Urothelium cell line (cell line): Measurements from ENCODE around the gene TP53I13.

Experiments used
- DNase-seq: peaks from one replicate; pipeline ENCODE4 v3.0.0; 2011; ENCODE audit warnings: low spot score, mixed read lengths
- FAIRE-seq: peaks from 2 replicates; lab custom pipeline; 2011; peaks lifted over from hg19 to GRCh38; lab: Jason Lieb, UNC

TP53I13 gene

DNA sequence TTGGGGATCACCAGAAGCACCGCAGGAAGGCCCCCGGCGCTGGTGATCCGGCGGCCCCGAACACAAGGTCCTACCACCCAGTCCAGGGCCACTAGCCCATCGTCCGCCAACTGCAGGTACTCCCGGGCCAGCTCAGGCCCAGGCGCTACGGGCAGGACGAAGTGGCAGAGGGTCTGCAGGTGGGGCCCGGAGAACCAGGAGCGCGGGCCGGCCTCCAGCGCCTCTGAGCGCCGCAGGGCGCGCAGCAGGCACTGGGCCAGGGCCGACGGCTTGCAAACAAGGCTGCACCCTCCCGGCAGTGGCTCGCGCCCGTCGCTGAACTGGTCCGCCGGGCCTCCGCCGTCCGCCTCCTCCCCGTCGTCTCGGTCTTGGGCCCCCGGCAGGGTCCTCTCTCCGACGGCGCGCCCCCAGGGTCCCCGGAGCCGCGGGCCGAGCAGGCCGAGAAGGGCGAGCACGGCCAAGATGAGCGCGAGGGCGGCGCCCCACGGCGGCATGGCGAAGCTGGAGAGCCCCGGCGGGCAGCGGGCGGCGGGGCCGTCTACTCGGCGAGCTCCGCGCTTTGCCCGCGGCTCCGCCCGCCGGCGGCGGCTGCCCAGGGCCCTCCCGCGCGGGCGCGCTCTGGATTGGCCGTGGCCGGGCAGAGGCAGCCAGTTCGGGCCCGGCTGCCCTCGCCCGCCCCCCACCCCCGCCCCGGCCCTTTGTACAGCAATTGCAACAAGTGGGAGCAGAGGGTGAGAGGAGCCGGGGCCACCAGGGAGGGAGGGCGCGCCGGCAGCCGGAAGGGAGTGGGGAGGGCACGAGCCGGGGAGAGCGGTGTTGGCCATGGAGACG lies 1.8 kb upstream of the TP53I13 start, which contains the start of gene ABHD15:
Gene ABHD15 (minus strand): TSS at position 565 of the 831 bp plus-strand sequence. CDS start 71 bp downstream, at position 494.
- no peak for FAIRE-seq

DNA sequence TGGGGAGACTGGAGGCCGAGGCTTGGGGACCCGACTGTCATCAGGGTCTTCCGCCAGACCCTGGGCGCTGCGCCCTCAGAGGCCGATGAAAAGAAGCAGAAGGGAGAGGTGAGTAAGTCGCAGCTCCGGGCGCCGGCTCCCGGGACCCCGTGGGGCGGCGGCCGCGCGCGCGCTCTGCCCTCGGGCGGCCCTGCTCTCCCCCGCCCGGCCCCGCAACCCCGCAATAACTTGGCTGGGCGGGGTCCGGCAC lies 1.3 kb upstream of the TP53I13 start:
- FAIRE-seq (no peak), DNase-seq (no peak)

More for the DNA sequence above, 1.8 kb upstream of the TP53I13 start, which contains the start of gene ABHD15:
- peak; percentile 83 for DNase-seq

DNA sequence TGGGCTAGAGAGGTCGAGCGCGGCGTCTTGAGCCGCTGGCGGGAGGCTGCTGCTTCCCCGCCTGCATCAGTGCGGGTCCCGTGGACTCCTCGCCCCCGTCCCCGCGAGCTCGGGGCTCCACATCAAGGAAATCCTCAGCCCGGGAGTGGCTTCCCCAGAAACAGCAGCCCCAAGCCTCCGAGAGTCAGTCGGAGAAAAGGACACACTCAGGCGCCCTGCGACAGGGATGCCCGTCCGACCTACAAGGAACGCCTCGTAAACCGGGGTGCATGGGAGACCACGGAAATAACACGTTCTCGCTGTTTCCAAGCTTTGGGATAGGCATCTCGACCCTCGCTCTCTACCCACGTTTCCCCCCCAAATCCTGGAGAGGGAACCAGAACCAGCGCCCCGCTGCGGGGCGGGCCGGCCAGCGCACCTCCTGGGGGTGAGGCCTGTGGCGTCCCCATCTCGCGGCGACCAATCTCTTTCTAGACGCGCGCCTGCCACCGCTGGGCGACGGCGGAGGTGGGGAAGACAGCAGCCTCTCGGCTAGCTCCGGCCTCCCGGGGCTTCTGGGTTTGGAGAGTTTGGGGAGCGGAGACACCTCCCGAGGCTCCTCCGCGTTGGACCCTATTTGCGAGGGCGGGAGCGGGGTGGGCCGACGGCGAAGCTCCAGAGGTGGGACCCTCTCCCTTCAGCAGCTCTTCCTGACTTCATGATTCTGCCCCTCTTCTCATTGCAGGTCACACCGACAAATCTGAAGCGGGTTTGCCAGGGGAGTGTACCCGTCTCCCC lies 759 bp upstream of the TP53I13 start:
- FAIRE-seq (no peak), DNase-seq (peak; percentile 81)

DNA sequence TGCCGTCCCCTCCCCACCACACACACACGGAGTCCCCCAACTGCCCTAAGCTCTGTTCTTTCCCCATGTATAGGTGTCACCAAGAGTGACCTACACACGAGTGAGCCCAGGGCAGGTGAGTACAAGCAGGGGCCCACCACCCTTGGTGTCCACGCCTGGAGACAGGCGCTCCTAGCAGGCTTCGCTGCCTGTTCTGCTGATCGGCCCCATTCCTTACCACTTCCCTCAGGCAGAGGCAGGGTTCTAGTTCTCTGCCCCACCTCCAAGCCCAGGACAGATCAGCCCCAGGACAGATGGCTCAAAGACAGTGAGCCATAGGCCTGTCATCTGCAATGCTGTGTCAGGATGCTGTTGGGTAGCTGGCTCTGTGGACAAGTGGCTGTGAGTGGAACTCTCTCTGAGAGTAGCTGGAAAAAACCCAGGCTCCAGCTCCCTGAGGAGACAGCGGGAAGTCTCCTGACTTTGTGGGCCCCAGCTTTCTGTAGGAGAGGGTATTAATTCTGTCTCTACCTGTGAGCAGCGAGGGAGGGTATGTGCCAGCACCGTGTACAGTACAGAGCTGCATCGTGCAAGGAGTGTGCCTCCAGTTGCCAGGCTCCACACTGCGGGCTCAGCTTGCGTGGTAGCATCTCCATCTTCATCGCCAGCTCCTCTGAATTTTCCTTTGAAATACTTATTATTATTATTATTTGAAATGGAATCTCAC lies 897 bp downstream of the TP53I13 start:
- FAIRE-seq, result no peak
- DNase-seq, result no peak

DNA sequence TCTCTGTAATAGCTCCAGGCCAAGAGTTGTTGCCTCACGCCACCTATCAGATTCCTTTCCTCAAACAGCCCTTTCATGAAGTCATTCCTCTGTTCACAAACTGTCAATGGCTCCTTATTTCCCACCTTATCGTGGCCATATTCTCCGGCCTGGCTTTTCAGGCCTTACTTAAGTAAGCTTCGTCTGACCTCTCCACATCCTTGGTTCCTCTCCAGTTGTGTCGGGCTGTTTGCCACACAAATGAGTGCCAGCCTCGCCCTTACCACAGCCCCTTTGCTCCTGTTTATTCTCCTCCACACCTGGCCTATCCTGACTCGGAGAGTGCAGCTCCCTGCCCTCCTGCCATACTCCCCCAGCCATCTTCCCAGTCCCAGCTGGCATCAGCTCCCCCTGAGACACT lies 2.0 kb downstream of the TP53I13 start:
- DNase-seq (no peak), FAIRE-seq (no peak)

DNA sequence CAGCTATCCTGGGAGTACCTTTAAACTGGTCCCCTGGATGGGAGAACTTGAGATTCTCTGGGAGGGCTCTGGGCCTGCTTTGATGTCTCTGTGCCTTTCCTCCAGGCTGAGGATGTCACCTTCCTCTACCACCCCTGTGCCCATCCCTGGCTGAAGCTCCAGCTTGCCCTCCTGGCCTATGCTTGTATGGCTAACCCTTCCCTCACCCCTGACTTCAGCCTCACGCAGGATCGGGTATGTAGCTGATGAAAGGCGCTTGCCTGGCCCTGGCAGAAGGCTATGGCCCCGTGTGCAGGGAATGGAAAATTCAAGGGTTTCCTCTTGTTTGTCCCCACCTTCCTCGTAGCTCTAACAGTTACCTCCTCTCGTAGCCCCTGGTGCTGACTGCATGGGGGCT lies 3.0 kb downstream of the TP53I13 start:
- no peak for FAIRE-seq
- no peak for DNase-seq

DNA sequence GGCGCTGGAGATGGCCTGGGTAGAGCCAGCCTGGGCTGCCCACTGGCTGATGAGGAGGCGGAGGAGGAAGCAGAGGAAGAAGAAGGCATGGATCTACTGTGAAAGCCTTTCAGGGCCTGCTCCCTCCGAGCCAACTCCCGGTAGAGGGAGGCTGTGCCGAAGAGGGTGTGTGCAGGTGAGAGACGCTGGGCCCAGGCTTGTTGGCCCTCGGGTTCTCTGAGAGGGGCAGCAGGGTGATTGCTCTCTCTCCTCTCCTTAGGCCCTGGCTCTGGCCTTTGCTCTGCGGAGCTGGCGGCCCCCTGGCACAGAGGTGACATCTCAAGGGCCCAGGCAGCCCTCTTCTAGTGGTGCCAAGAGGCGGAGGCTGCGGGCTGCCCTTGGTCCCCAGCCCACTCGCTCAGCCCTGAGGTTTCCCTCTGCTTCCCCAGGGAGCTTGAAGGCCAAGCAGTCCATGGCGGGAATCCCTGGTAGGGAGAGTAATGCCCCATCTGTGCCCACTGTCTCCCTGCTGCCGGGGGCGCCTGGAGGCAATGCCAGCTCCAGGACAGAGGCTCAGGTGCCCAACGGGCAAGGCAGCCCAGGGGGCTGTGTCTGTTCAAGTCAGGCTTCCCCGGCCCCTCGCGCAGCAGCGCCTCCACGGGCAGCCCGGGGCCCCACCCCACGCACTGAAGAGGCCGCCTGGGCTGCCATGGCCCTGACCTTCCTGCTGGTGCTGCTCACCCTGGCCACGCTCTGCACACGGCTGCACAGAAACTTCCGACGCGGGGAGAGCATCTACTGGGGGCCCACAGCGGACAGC lies 3.6 kb downstream of the TP53I13 start:
- no peak for FAIRE-seq
- no peak for DNase-seq

DNA sequence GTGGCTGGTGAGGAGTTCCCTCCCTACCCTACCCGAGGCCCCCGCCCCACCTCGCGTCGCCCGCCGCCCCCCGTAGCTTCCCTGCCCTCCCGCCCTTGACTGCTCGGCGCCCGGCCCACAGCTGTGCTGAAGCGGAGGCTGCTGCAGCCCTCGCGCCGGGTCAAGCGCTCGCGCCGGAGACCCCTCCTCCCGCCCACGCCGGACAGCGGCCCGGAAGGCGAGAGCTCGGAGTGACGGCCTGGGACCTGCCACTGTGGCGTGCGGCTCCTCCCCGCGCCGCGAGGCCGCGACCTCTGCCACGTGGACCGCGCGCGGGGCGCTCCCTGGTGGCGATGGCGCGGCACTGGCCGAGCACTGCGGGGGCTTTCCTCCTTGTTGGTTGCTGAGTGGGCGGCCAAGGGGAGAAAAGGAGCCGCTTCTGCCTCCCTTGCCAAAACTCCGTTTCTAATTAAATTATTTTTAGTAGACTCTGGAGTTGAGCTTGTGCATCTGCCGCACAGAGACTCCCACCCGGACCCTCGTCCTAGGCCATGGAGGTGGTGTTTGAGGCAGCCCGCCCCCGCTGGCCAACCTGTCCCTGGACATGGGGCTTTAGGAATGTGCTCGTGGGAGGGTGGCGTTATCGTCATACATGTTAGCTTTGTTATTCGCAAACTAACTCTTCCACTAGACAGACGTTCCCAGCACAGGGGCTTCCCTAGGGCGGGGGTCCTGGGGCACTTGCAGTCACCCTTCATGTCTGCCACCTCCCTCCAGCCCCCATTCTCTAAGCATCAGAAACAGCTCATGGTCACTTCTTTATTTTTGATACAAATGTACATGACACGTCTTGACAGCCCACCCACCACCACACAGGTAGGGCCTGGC lies 4.4 kb downstream of the TP53I13 start:
- no peak for DNase-seq
- no peak for FAIRE-seq

DNA sequence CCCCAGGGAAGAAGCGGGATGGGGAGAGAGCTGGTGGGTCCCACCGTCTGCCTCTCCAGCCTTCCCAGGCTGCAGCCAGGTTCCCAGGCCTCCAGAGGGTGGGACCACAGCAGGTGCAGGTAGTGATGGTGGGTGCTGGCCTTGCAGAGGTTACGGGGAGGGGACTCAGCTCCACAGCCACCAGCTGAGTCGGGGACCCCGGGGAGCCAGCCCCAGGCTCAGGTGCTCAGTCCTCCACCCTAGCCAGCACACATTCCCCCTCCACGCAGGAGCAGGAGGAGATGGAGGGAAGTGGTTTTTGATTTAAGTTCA lies 5.0 kb downstream of the TP53I13 start:
- DNase-seq (no peak), FAIRE-seq (no peak)

DNA sequence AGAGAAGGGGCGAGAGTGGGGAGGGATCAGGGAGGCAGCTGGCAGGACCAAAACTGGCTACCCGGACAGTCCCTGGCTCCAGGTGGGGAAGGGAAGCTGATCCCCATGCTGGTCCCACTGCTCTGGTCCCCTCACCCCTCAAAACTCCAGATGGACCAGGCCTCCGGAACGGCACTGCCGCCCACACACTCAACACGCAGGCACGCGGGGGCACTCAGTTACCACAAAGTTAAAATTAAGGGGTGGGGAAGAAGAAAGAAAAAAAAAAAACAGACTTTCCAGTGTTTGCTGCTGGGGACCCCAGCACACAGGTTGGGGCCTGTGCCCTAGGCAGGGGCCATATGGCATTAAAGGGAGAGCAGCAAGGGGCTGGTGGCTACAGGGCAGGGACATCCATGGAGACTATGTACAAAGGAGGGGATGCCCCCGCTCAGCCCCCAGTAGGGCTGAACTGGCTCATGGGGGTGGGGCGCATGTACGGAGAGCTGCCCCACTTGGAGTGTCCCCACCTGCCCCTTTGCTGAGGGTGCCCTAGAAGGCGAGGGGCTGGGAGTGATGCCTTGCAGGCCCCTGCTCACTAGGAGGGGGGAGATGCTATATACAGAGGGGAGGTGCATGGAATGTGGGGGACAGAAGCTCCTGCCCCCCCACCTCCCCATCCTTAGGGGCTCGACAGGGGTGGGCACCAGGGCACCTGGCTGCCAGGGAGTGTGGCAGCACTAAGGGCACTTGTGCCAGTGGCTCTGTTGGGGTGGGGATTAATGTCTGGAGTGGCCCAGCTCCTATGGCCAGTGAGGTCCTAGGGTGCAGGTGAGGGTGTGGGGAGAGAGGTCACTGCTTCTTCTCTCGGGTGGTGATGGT lies 5.6 kb downstream of the TP53I13 start:
- no peak for FAIRE-seq

DNA sequence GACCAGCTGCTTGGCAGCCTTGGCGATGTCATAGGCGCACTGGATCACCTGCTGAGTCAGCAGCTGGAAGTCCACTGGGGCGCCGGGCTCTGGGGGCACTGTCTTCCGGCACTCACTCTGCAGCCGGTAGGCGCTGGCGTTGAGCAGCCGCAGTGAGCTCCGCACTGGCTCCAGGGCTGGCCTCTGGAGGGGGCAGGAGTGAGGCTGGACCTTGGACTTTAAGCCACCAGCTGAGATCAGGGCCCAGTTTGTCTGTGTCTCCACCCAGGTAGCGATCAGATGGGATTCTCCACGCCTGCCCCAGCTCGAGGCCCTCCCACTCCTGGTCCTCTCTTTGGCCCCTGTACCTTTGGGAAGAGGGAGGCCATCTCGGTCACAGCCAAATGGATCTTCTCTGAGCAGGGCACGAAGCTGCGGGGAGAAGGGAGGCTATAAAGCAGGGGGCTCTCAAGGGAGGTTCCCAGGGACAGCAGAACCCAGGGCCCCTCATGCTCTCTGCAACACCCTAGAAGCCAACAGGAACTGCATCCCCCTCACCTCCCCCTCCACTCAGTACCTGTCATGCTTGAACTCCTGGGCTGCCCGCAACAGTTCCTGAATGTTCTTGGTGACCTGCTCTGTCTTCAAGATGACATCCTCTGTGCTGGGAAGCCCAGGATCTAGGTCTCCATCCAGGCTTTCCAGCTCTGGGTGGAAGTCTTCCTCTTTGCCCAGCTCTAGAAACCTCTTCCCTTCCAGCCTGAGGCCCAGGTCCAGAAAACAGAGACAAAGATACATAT lies 6.4 kb downstream of the TP53I13 start:
- FAIRE-seq (no peak), DNase-seq (no peak)

More for the DNA sequence above, 5.6 kb downstream of the TP53I13 start:
- DNase-seq, result no peak

DNA sequence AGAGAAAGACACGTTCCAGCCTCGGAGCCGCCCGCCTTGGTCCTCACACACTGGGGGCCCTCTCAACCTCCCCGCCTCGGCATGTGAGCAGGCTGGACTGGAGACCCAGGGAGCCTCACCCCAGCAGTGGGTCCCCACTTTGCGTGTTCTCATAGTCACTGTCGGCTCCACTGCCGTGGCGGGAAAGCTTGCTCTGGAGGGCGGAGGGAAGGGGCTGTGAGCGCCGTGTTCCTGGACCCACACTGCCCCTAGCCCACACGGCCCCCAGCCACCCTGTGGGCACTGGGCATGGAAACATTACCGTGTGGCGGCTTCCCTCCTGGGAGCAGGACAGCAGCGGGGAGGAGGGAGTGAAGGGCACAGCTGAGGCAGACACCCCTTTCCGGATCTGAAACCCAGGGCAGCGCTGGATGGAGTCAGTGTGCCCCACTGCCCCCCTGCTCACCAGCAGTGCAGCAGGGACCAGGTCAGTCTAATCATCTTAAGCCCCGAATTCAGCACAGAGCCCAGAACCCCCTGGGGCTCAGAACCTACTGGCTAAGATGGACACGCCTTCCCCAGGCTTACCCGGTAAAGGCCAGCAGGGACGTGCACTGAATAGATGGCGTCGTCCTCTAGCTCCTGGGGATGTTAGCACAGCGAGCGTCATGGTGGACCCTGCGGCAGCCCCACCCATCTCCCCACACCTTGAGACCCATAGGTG lies 7.2 kb downstream of the TP53I13 start:
- FAIRE-seq, result peak; percentile 48

DNA sequence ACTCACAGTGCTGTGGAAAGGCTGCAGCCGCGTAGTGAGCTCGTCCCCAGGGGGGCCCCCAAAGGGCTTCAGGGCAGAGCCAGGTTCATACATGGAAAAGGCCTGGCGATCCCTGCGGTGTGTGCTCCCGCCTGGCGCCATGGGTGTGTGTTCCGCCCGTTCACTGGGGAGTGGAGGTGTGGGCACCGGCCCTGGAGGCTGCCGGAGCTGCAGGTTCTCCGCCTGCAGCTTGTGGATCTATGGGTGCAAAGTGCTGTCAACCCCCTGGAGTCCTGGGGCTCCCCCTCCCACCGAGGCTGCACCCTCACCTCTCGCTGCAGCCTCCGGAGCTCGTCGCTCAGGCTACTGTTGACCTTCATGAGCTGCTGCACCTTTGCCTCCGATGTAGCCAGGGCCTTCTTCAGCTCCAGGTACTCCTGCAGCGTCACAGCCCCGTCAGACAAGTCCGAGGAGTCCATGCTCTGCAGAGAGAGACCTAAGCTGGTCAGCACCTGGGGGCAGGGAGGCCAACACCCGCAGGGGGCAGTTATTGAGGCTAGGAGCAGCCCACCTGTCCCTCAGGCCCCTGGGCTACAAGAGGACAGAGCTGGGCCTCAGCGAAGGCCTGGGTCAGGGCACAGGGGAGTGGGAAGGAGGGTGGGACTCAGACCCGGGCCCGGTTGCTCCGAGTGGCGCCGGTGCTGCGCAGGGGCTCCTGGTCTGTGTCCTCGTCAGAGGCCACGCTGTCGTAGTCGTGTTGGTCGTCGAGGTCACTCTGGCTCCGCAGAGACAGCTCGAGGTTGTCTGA lies 7.9 kb downstream of the TP53I13 start:
- DNase-seq (no peak), FAIRE-seq (no peak)

More for the DNA sequence above, 7.2 kb downstream of the TP53I13 start:
- no peak for DNase-seq

DNA sequence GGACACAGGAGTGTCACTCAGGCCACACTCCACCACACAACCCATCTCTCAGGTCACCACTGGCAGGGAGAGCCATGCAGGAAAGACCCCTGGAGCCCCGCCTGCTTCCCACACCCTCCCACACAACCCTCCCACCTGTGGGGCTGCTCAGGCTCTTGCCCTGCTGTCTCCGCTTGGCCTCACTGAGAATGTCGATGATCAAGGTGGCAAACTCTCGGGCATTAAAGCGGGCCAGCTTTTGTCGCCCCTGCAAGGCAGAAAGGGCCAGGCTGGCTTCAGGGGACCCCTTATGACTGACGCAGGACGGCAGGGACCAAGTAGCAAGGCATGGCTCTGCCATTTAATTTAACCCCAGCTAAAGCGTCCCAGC lies 8.5 kb downstream of the TP53I13 start:
- FAIRE-seq (no peak), DNase-seq (no peak)

DNA sequence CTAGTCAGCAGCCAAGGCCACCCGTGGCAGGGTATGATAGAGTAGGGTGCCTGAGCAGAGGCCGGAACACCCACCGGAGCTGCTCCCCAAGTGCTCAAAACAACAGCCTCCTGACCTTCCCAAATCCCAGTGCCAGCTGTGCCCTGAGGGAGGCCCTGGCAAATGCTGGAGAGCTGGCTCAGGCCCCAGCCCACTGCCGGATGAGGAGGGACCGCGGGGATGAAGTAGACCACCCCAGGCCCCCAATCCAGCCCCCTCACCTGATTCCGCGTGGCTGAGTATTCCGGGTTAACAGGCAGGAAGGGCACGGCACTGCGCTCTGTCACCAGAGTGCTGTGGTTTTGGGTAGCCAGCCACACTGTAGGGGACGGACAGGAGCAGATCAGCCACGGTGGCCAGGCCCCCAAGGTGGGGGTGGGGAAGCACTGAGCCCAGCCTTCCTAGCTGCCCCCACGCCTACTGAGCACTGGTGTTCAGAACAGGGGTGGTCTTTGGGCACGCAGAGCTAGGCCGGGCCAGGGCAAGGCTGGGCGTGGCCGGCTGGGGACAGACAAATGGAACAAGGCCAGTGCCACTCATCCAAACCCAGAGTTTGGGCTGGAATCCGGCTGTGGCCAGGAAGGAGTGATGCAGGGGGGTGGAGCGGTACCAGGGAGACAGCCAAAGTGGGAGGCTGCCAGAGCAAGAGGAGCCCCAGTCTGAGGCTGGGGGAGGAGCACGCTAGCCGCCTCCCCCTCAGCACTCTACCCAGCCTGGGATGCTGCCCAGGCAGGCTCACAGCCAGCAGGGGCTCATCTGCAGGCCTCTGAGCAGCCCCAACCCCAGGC lies 9.1 kb downstream of the TP53I13 start:
- peak; percentile 30 for FAIRE-seq
- DNase-seq, result no peak
